ENCODE data around the gene FXYD2.

GRCh38 chr11:117869604-117870003 lies 45.1 kb upstream of the FXYD2 start:
- TF ChIP-seq, protein P1, sequence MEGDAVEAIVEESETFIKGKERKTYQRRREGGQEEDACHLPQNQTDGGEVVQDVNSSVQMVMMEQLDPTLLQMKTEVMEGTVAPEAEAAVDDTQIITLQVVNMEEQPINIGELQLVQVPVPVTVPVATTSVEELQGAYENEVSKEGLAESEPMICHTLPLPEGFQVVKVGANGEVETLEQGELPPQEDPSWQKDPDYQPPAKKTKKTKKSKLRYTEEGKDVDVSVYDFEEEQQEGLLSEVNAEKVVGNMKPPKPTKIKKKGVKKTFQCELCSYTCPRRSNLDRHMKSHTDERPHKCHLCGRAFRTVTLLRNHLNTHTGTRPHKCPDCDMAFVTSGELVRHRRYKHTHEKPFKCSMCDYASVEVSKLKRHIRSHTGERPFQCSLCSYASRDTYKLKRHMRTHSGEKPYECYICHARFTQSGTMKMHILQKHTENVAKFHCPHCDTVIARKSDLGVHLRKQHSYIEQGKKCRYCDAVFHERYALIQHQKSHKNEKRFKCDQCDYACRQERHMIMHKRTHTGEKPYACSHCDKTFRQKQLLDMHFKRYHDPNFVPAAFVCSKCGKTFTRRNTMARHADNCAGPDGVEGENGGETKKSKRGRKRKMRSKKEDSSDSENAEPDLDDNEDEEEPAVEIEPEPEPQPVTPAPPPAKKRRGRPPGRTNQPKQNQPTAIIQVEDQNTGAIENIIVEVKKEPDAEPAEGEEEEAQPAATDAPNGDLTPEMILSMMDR (IDR thresholded peaks at IDR 0.05): no peak
- no peak for TF ChIP-seq POLR2A (IDR thresholded peaks at IDR 0.05)

Measured in lower leg skin (tissue), 3 donors.